Lower leg skin (tissue), 4 donors: ENCODE data around the gene TIPIN. TPM values are rescaled to one million over a fixed set of nuclear protein-coding genes. Genes with fewer than 3 reads are reported as not detected.
"Not testable (repeated sequence)": the region's sequence is repeated elsewhere in the genome, so short reads cannot be mapped to it uniquely, and the experiment has no call there.

Experiments
- DNase-seq, 2 donors: peaks; one replicate each; pipeline ENCODE4 v3.0.0-alpha.2; 2019; ENCODE audit warnings: low spot score in 2 of 2
- H3K4me3 ChIP-seq: fragments of 200-600 bp; sonication (generic); 2 replicates; pipeline ENCODE4 v1.5.1; 2017; ENCODE audit warnings: mild to moderate bottlenecking, low read depth; ENCODE audit not compliant: poor library complexity, severe bottlenecking
- POLR2A ChIP-seq, 2 donors: fragments of 450-650 bp; IDR thresholded peaks; one replicate each; pipeline ENCODE4 v1.6.1; 2016 to 2017; ENCODE audit warnings: antibody characterized with exemption in 2 of 2, mild to moderate bottlenecking in 1 of 2, moderate library complexity in 1 of 2
- WGBS, 2 donors: methylation state at CpG; one replicate each; pipeline ENCODE4 v1.1.5; 2018; 5-methylcytosine and 5-hydroxymethylcytosine counted together
- intact Hi-C: fragments of 100-400 bp; cut with DNase I; formaldehyde crosslinking; loops from one replicate; pipeline ENCODE4 v1.15.0; 2023; ENCODE audit warnings: low total_unique reads
- total RNA-seq, 4 donors: library from RNA; depleted of rRNA; stranded (reverse); fragments of >200 nt; gene quantifications; one replicate each; pipeline ENCODE4 v1.1.0, GENCODE V29; 2016
- TF ChIP-seq, protein P1 (sequence below), 3 donors: fragments of 450-650 bp; IDR thresholded peaks; one replicate each; pipeline ENCODE4 v1.5.1; 2016; ENCODE audit warnings: antibody characterized with exemption in 3 of 3, mild to moderate bottlenecking in 3 of 3, moderate library complexity in 2 of 3

The TIPIN gene
- total RNA-seq, 4 donors from 2014 or later = 4.0 to 14.8 (median 5.3) TPM

- 86 to 90% methylated on average over 2 of the region's 2 CpGs for WGBS, 2 donors
- TF ChIP-seq POLR2A (IDR thresholded peaks at IDR 0.05) = no peak
- TF ChIP-seq, protein P1, sequence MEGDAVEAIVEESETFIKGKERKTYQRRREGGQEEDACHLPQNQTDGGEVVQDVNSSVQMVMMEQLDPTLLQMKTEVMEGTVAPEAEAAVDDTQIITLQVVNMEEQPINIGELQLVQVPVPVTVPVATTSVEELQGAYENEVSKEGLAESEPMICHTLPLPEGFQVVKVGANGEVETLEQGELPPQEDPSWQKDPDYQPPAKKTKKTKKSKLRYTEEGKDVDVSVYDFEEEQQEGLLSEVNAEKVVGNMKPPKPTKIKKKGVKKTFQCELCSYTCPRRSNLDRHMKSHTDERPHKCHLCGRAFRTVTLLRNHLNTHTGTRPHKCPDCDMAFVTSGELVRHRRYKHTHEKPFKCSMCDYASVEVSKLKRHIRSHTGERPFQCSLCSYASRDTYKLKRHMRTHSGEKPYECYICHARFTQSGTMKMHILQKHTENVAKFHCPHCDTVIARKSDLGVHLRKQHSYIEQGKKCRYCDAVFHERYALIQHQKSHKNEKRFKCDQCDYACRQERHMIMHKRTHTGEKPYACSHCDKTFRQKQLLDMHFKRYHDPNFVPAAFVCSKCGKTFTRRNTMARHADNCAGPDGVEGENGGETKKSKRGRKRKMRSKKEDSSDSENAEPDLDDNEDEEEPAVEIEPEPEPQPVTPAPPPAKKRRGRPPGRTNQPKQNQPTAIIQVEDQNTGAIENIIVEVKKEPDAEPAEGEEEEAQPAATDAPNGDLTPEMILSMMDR (IDR thresholded peaks at IDR 0.05) = no peak
- no peak for DNase-seq
- H3K4me3 ChIP-seq = no peak overlapping the region
- intact Hi-C loops = no loop called here
Observed at GRCh38 chr15:66312144-66312543, 44.3 kb downstream of the TIPIN start.

DNA sequence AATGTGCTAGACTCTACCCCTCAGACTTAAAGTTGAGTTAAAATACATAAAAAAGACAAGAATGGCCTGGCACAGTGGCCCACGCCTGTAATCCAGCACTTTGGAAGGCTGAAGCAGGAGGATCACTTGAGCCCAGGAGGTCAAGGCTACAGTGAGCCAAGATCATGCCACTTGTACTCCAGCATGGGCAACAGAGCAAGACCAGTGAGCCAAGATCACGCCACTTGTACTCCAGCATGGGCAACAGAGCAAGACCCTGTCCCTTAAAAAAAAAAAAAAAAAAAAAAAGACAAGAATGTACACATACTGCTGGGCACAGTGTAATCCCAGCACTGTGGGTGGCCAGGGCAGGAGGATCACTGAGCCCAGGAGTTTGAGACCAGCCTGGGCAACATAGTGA lies 45.7 kb downstream of the TIPIN start:
- no peak overlapping the region for H3K4me3 ChIP-seq
- WGBS, 2 donors = 95 to 98% methylated on average over 2 of the region's 2 CpGs
- intact Hi-C loops = no loop called here

DNA sequence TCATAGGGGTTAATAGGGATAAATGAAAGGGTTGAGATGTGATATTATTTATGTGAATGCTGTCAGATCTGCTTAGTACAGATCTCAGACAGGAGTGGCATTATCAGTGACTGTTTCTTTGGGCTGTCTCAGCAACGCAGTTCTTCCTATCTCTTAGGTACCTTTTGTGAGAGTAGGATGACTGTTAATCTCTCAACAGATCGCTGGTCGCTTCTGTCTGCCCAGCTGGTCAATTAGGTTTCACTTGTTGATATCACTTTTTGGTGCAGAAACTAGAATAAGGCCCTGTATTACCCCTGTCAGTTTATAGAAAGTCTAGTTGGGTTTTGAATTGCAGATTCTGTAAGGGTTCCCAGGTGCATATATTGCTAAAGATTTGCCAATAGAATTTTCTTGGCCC lies 46.7 kb downstream of the TIPIN start:
- DNase-seq = no peak
- no peak for TF ChIP-seq POLR2A (IDR thresholded peaks at IDR 0.05)
- TF ChIP-seq, protein P1 (IDR thresholded peaks at IDR 0.05) = no peak
- WGBS, 2 donors = 91 to 93% methylated on average over 3 of the region's 3 CpGs
- no peak overlapping the region for H3K4me3 ChIP-seq
- intact Hi-C loops = no loop called here

More for the DNA sequence above, 45.7 kb downstream of the TIPIN start:
- no peak for TF ChIP-seq POLR2A (IDR thresholded peaks at IDR 0.05)
- TF ChIP-seq, protein P1 (IDR thresholded peaks at IDR 0.05) = no peak
- DNase-seq = no peak

DNA sequence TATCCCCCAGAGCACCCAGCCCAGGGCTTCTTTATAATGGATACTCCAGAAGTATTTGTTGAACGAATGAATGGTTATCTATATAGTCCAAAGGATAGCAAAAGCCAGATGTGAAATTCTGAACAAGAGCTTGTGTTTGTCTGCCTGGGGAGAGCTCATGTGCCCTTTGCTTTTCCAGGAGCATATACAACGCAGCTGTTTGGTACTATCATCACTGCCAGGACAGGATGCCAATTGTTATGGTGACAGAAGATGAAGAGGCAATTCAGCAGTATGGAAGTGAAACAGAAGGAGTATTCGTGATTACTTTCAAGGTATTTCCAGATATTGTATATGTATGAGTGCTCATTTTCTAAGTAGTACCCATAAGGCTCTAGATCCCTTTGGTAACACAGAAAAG lies 48.0 kb downstream of the TIPIN start:
- TF ChIP-seq, protein P1 (IDR thresholded peaks at IDR 0.05) = no peak
- no peak for TF ChIP-seq POLR2A (IDR thresholded peaks at IDR 0.05)
- no peak for DNase-seq
- intact Hi-C loops = no loop called here
- WGBS, 2 donors = 94 to 96% methylated on average over 3 of the region's 3 CpGs
- no peak overlapping the region for H3K4me3 ChIP-seq

DNA sequence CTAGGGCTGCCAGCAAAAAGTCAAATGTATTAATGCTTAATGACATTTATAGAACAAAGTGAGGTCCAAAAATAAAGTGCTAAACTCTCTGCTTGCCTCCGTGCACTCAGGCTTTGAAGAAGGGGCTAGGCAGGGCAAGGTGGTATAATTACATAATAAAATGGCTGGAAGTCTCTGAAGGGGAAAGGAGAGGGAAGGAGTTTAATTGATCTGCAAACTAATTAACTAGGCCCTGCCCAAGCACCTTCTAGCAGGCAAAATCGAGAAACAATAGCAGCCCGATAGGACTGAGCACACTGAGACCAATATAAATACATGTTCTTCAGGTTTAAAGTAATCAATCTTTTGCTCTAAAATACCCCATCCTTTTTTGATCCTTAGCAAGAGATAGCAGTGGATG lies 50.1 kb downstream of the TIPIN start:
- DNase-seq = no peak
- intact Hi-C loops = no loop called here
- no peak overlapping the region for H3K4me3 ChIP-seq
- TF ChIP-seq, protein P1 (IDR thresholded peaks at IDR 0.05) = no peak
- no peak for TF ChIP-seq POLR2A (IDR thresholded peaks at IDR 0.05)
- WGBS, 2 donors = 78 to 89% methylated on average over 3 of the region's 3 CpGs

GRCh38 chr15:66304425-66304824 lies 52.1 kb downstream of the TIPIN start:
- intact Hi-C loops, DNase-seq, H3K4me3 ChIP-seq: not testable (repeated sequence)
- 91 to 95% methylated on average over 10 of the region's 10 CpGs for WGBS, 2 donors
